H1 (cell line): ENCODE results near the gene TAPT1.

Experiments
- CTCF ChIP-seq, 3 experiments: IDR thresholded peaks; 1 replicate in 2 of 3; 2 replicates in 1 of 3; pipeline versions ENCODE4 v1.5.1 to v1.6.1; 2011; ENCODE audit warnings: low read length in 3 of 3, mild to moderate bottlenecking in 3 of 3, inconsistent platforms in 2 of 3, low read depth in 1 of 3, moderate library complexity in 1 of 3; ENCODE audit not compliant: insufficient read depth in 1 of 3; ENCODE audit errors: control extremely low read depth in 1 of 3
- RAD21 ChIP-seq, 2 experiments: IDR thresholded peaks in 1 of 2; conservative IDR thresholded peaks in 1 of 2; 2 replicates each; pipeline ENCODE4 v1.6.1; 2011; ENCODE audit warnings: low read depth in 2 of 2, low read length in 2 of 2, improper control_type of control experiment in 1 of 2, inconsistent platforms in 1 of 2, mild to moderate bottlenecking in 1 of 2, moderate library complexity in 1 of 2
- ZNF274 ChIP-seq: IDR thresholded peaks from 2 replicates; pipeline ENCODE4 v1.7.0; 2012; ENCODE audit warnings: low read length, borderline replicate concordance; ENCODE audit errors: extremely low read depth

DNA sequence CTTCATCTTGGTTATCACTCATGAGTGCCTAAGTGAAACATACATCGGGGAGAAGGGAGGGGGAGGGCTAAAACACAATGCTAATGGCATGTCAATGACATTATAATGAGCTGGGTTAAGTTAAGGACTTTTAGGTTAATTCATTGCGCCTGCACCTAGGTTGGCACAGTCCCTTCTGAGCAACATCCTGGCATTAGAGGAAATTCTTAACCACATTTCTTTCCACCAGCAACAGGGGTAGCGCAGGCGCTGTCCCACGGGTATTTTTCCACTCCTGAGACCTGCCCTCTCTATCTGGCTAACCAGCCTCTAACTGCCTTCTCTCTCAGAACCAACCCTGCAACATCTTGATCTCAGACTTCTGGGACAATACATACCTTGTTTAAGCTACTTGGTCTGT is 103.5 kb downstream of the TAPT1 start:
- TF ChIP-seq ZNF274 (no peak), RAD21 (IDR thresholded peaks at IDR 0.05 in 1 of 2, conservative IDR thresholded peaks at IDR 0.05 in 1 of 2; ENCODE audit: low read depth in 2 of 2, low read length in 2 of 2) (no peak), CTCF (IDR thresholded peaks at IDR 0.05; ENCODE audit: control extremely low read depth in 1 of 3, insufficient read depth in 1 of 3, low read depth in 1 of 3, low read length in 3 of 3) (no peak)
